SH-SY5Y (cell line): ENCODE measurements around the gene FBXW7.

Experiments
- GATA2 ChIP-seq: IDR thresholded peaks from 2 replicates; pipeline ENCODE4 v1.6.1; 2011; ENCODE audit warnings: mild to moderate bottlenecking, low read depth, low read length
- GATA3 ChIP-seq: IDR thresholded peaks from 2 replicates; pipeline ENCODE4 v1.6.1; 2011; ENCODE audit warnings: low read depth, mild to moderate bottlenecking, low read length, moderate library complexity

Gene FBXW7

GRCh38 chr4:152564336-152564735 lies 28.4 kb upstream of the FBXW7 start:
- TF ChIP-seq GATA2 (peak; percentile 73), GATA3 (peak; percentile 74)

- no peak for TF ChIP-seq GATA2
- TF ChIP-seq GATA3, result no peak
Observed at GRCh38 chr4:152563209-152563608, 27.3 kb upstream of the FBXW7 start.

GRCh38 chr4:152559641-152560040 lies 23.7 kb upstream of the FBXW7 start:
- TF ChIP-seq GATA3 (no peak), GATA2 (no peak)

GRCh38 chr4:152558396-152558795 lies 22.5 kb upstream of the FBXW7 start:
- no peak for TF ChIP-seq GATA3
- TF ChIP-seq GATA2, result no peak

GRCh38 chr4:152556834-152557233 lies 20.9 kb upstream of the FBXW7 start:
- no peak for TF ChIP-seq GATA3
- TF ChIP-seq GATA2, result no peak

- TF ChIP-seq GATA3, result no peak
- no peak for TF ChIP-seq GATA2
Observed at GRCh38 chr4:152556283-152556682, 20.4 kb upstream of the FBXW7 start.

GRCh38 chr4:152554742-152555141 lies 18.9 kb upstream of the FBXW7 start:
- TF ChIP-seq GATA2 (no peak), GATA3 (no peak)

GRCh38 chr4:152545088-152545487 lies 9.2 kb upstream of the FBXW7 start:
- TF ChIP-seq GATA3 (no peak), GATA2 (no peak)

GRCh38 chr4:152540941-152541340 lies 5.0 kb upstream of the FBXW7 start:
- TF ChIP-seq GATA3, result no peak
- no peak for TF ChIP-seq GATA2

- TF ChIP-seq GATA2 (no peak), GATA3 (no peak)
Observed at GRCh38 chr4:152540293-152540674, 4.4 kb upstream of the FBXW7 start.

- TF ChIP-seq GATA3, result no peak
Observed at GRCh38 chr4:152539556-152540292, 3.8 kb upstream of the FBXW7 start.

GRCh38 chr4:152537881-152538280 lies 2.0 kb upstream of the FBXW7 start:
- TF ChIP-seq GATA3 (no peak), GATA2 (no peak)

- no peak for TF ChIP-seq GATA3
- no peak for TF ChIP-seq GATA2
Observed at GRCh38 chr4:152536545-152537182, 772 bp upstream of the FBXW7 start.

GRCh38 chr4:152535360-152535902 lies 461 bp downstream of the FBXW7 start:
- TF ChIP-seq GATA2 (no peak), GATA3 (no peak)
